Esophagus muscularis mucosa (tissue), 4 donors: ENCODE data around the gene ART4.

Source experiments
- CTCF ChIP-seq, 3 experiments: fragments of 200-600 bp in 2 of 3; fragments of 450-650 bp in 1 of 3; sonication (generic) in 2 of 3; IDR thresholded peaks; one replicate each; pipeline ENCODE4 v1.5.1; 2017 to 2019; ENCODE audit warnings: antibody characterized with exemption in 3 of 3, mild to moderate bottlenecking in 2 of 3, moderate library complexity in 1 of 3
- EP300 ChIP-seq: sonication (generic); formaldehyde crosslinking; IDR thresholded peaks from one replicate; pipeline ENCODE4 v1.6.1; 2017; ENCODE audit warnings: antibody characterized with exemption
- POLR2AphosphoS5 ChIP-seq, 2 donors: sonication (generic); formaldehyde crosslinking; IDR thresholded peaks; one replicate each; pipeline ENCODE4 v1.6.1; 2017; ENCODE audit warnings: antibody characterized with exemption in 2 of 2

GRCh38 chr12:14810953-14811483 is 32.3 kb downstream of the ART4 start:
- TF ChIP-seq CTCF (IDR thresholded peaks at IDR 0.05) (peak; percentile 13 to 45 (median 35)), EP300 (no peak), POLR2AphosphoS5 (IDR thresholded peaks at IDR 0.05) (no peak)
